ENCODE results near the gene VTI1A. TPM values are rescaled to one million over a fixed set of nuclear protein-coding genes. Genes with fewer than 3 reads are reported as not detected.

VTI1A gene
- polyA plus RNA-seq, 1 donor, result 26.2 TPM

Other genes with a start within 250 kb of the VTI1A start
- not detected for gene TECTB, start 163.8 kb upstream of the VTI1A start, polyA plus RNA-seq (ENCODE audit: insufficient read length)
- gene ACSL5, start 73.1 kb upstream of the VTI1A start, polyA plus RNA-seq (ENCODE audit: insufficient read length), result 4.7 TPM
- gene ZDHHC6, start 301 bp upstream of the VTI1A start, polyA plus RNA-seq (ENCODE audit: insufficient read length), result 87.7 TPM